ENCODE results near the gene SNAI3. TPM values are rescaled to one million over a fixed set of nuclear protein-coding genes. Genes with fewer than 3 reads are reported as not detected.

Gene SNAI3
- total RNA-seq, 4 donors from 2014 or later: 0.23 to 0.95 TPM; not detected in 2

- intact Hi-C loops (cut with DNase I): no loop called here
- WGBS, 2 donors: 20% methylated on average over 1 of the region's 15 CpGs; no CpG with 5 or more reads in 1 of the 2 donors
- no peak for DNase-seq
- Histone ChIP-seq H3K9me3 (no peaks in the 10 kb centered on the region), H3K27me3 (peaks cover 0 to 41% (median 0%) of the 10 kb centered on the region in 4 donors), H3K4me3 (no peak overlapping the region), H3K36me3 (peaks cover 10 to 49% (median 11%) of the 10 kb centered on the region in 3 donors), H3K27ac (no peak overlapping the region), H3K4me1 (peaks cover 5 to 22% (median 14%) of the 10 kb centered on the region in 3 donors)
- no peak for TF ChIP-seq POLR2A (IDR thresholded peaks at IDR 0.05)
- TF ChIP-seq, protein P1, sequence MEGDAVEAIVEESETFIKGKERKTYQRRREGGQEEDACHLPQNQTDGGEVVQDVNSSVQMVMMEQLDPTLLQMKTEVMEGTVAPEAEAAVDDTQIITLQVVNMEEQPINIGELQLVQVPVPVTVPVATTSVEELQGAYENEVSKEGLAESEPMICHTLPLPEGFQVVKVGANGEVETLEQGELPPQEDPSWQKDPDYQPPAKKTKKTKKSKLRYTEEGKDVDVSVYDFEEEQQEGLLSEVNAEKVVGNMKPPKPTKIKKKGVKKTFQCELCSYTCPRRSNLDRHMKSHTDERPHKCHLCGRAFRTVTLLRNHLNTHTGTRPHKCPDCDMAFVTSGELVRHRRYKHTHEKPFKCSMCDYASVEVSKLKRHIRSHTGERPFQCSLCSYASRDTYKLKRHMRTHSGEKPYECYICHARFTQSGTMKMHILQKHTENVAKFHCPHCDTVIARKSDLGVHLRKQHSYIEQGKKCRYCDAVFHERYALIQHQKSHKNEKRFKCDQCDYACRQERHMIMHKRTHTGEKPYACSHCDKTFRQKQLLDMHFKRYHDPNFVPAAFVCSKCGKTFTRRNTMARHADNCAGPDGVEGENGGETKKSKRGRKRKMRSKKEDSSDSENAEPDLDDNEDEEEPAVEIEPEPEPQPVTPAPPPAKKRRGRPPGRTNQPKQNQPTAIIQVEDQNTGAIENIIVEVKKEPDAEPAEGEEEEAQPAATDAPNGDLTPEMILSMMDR (IDR thresholded peaks at IDR 0.05): no peak
Observed at GRCh38 chr16:88695218-88695617, 8.9 kb upstream of the SNAI3 start.

DNA sequence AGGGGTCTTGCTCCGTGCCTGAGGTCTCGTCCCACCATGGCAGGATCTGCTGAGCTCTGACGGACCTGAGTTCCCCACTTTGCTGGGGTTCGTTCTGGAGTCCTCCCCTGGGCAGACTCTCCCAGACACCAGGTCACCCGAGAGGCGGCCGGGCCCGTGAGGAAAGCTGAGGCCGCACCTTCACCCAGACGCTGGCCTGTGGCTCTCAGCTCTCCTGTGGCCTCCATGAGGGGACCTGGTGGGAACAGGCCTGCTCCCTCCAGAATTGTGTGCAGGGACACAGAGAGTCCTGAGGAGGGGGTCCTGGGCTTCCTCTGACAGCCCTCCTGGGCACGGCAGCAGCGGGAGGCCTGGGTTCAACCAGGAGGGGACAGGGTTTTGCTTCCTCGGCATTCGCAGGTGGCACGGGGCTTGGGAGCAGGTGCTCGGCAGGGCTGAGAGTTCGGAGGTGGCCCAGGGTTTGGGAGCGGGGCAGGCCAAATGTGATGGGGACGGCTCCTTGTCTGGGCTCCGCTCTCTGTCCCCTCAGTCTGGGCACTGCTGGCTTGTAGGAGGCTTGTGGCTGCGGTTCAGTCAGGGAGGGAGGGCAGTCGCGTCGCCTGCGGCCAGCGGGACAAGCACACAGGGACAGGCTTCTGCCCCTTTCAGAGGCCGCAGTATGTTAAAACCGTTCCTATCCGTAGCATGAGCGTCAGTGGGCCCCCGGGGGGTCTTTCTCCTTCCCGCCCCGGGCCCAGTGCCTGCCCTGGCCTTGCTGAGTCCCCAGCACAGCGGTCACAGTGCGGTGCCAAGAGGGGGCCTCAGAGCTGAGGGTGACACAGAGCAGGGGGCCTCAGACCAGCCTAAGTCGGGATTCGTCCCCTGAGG is 8.1 kb upstream of the SNAI3 start:
- TF ChIP-seq, protein P1 (IDR thresholded peaks at IDR 0.05): no peak
- no peak for TF ChIP-seq POLR2A (IDR thresholded peaks at IDR 0.05)
- Histone ChIP-seq H3K4me1 (peaks cover 5 to 15% (median 14%) of the 10 kb centered on the region in 3 donors), H3K4me3 (no peak overlapping the region), H3K27me3 (peaks cover 0 to 49% (median 0%) of the 10 kb centered on the region in 4 donors), H3K36me3 (peaks cover 10 to 42% (median 11%) of the 10 kb centered on the region in 3 donors), H3K9me3 (no peaks in the 10 kb centered on the region), H3K27ac (no peak overlapping the region)
- 80 to 87% methylated on average over 2 to 3 of the region's 37 CpGs for whole genome bisulfite sequencing, 2 donors
- no peak for DNase-seq
- intact Hi-C loops (cut with DNase I): no loop called here

DNA sequence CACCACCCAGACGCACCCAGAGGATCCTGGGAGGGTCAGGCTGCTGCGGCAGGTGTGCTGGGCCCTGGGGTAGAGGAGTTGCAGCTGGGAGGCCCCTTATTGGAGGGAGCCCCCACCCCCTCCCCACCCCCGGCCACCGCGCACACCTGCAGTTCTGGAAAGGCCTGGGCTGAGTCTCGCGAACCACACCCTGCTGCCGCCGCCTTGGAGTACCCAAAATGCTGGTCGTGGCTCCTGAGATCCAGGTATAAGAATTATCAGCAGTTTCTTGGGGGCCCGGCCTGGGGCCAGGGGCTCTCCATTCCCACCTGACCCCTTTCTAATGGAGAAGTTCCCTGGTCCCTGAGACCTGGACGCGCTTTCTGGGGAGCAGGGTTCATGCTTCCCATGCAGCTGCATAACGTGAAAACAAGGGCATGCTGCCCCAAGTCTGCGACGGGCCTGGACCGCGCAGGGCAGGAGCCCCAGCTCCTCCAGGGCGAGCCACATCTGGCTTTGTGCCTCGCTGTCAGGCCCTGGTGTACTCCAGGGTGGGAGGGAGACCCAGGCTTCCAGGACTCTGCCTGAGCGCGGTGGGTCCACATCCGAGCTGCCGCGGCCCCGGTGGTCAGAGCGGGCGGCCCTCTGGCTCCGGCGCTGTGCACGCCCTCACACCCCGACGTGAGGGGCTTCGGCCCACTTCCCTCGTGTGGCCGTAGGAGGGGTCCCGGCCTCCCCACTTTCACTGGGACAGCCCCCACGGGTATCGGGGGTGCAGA is 7.3 kb upstream of the SNAI3 start:
- intact Hi-C loops (cut with DNase I): no loop called here
- H3K4me1 ChIP-seq: peaks cover 5 to 14% (median 14%) of the 10 kb centered on the region in 3 donors
- no peak overlapping the region for H3K27ac ChIP-seq
- H3K27me3 ChIP-seq: peaks cover 0 to 57% (median 2%) of the 10 kb centered on the region in 4 donors
- no peaks in the 10 kb centered on the region for H3K9me3 ChIP-seq
- 71 to 90% methylated on average over 2 to 6 of the region's 39 CpGs for WGBS, 2 donors
- H3K4me3 ChIP-seq: no peak overlapping the region
- DNase-seq: no peak
- TF ChIP-seq, protein P1 (IDR thresholded peaks at IDR 0.05): no peak
- TF ChIP-seq POLR2A (IDR thresholded peaks at IDR 0.05): no peak
- peaks cover 10 to 33% (median 11%) of the 10 kb centered on the region in 3 donors for H3K36me3 ChIP-seq

- no peak for DNase-seq
- Histone ChIP-seq H3K9me3 (no peaks in the 10 kb centered on the region), H3K4me3 (no peak overlapping the region), H3K4me1 (peaks cover 5 to 20% (median 14%) of the 10 kb centered on the region in 3 donors), H3K27ac (no peak overlapping the region), H3K36me3 (peaks cover 8 to 26% (median 9%) of the 10 kb centered on the region in 3 donors), H3K27me3 (peaks cover 0 to 65% (median 3%) of the 10 kb centered on the region in 4 donors)
- TF ChIP-seq, protein P1 (IDR thresholded peaks at IDR 0.05): no peak
- no peak for TF ChIP-seq POLR2A (IDR thresholded peaks at IDR 0.05)
- 74 to 80% methylated on average over 8 to 10 of the region's 10 CpGs for WGBS, 2 donors
- intact Hi-C loops (cut with DNase I): no loop called here
Observed at GRCh38 chr16:88692861-88693260, 6.6 kb upstream of the SNAI3 start.

Data from esophagus squamous epithelium (tissue), 5 donors.